Fibroblast of villous mesenchyme (primary cell): Measurements from ENCODE around the gene NDUFS2. TPM values are rescaled to one million over a fixed set of nuclear protein-coding genes. Genes with fewer than 3 reads are reported as not detected.

Experiments
- DNase-seq: peaks from one replicate; pipeline ENCODE4 v3.0.0-alpha.2; 2010; ENCODE audit warnings: low read depth
- H3K4me3 ChIP-seq: 2 replicates; pipeline ENCODE4 v1.5.1; 2011; ENCODE audit warnings: low read depth, mild to moderate bottlenecking, low read length
- CTCF ChIP-seq: IDR thresholded peaks from 2 replicates; pipeline ENCODE4 v1.5.1; 2012; ENCODE audit warnings: low read depth, mild to moderate bottlenecking, low read length; ENCODE audit not compliant: insufficient read depth
- total RNA-seq: library from RNA; depleted of rRNA; stranded (reverse); fragments of >200 nt; gene quantifications from 2 replicates; pipeline ENCODE4 v1.2.3, GENCODE V29; 2012

The NDUFS2 gene
- total RNA-seq, 1 donor: 105 TPM

DNA sequence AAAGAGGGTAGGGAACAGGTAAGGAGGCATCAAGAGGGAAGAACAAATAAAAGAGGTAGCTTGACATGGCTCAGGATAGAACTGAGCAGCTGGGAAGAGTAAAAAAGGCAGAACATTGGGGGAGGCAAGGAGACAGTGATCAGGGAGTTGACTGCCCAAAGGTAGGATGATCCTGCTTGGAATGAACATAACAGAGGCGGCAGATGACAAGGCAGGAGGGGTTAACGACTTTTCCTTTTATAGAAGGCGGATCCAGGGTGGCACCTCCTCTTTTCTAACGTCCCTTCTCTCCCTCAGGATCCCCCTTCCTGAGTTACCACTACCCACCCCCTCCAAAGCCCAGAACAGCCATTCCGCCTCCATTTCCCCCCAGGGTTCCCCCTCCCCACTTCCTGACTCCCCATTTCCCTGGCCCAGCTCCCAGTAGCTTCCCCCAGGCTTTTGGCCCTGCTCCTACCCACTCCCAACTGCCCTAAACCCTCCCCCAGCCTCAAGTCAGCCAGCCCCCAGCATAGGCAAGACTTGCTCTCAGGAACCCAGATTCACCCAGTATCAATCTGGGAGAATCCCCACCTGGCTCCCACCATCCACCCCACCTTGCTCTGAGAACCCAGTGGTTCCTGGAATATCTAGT, 2.5 kb upstream of the NDUFS2 start:
- no peak overlapping the region for H3K4me3 ChIP-seq
- DNase-seq: no peak
- no peak for TF ChIP-seq CTCF

- H3K4me3 ChIP-seq: no peak overlapping the region
- DNase-seq: no peak
- TF ChIP-seq CTCF: no peak
Observed at GRCh38 chr1:161200421-161200991, 1.7 kb upstream of the NDUFS2 start.

DNA sequence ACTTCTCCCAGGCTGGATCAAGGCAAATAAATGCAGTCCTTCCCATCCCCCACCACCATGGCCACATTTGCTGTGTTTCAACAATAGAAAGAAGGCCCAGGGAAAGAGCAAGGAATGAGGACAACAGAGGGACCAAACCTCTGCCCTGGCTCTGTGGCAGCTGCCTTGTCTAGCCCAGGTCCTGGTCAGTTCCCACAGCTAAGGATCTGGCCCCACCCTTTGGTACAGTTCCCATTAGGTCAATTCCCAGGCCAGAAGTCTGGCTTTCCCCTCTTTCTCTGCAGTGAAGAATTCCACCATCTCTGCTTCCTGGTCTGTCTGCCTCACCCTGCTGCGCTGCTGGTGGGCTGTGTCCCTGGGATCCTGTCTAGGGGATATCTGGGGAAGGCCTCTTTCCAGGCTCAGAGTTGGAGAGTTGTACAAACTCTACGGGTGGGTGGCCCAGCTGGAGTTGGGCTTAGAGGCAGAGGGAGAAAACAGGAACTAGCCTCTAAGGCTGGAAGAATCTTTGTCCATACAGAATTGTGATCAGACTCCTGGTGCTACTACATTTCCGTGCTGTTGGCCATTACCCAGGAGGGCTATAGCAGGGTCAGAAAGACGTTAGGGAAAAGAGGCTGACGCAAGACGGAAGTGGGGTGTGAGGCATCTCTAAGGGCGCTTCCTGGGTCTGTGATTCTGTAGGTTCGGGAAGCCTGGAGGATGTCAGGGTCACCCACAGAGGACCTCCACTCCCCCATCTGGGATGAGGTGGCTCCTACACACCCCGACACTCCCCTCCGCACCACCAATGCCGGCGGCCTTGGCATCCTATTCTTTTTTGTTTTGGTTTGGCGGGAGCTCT, 953 bp upstream of the NDUFS2 start:
- peak; percentile 91 for DNase-seq
- TF ChIP-seq CTCF: no peak

GRCh38 chr1:161206411-161207140, 4.4 kb downstream of the NDUFS2 start:
- TF ChIP-seq CTCF: no peak
- peak; percentile 94 for DNase-seq
- peak overlapping the region; percentile 19 for H3K4me3 ChIP-seq

More for the DNA sequence above, 953 bp upstream of the NDUFS2 start:
- peak overlapping the region; percentile 96 for H3K4me3 ChIP-seq

DNA sequence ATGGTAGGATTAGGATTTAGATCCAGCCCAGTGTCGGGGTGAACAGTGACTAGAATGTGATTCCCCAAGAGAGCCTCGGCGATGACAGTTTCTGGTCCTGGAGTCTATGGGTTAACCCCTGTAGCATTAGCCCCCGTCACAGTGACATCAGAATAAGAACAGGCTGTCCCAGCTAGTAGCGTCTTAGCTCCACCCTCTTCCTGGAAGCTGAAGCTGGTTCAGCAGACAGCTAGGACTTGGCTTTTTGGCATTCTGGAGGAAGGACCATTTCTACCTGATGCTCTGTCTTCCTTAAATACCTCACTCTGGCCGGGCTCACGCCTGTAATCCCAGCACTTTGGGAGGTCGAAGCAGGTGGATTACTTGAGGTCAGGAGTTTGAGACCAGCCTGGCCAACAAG, 5.0 kb downstream of the NDUFS2 start:
- H3K4me3 ChIP-seq: peak overlapping the region; percentile 19
- TF ChIP-seq CTCF: no peak
- DNase-seq: peak; percentile 98

- H3K4me3 ChIP-seq: no peak overlapping the region
- peak; percentile 96 for TF ChIP-seq CTCF
- DNase-seq: peak; percentile 81
Observed at GRCh38 chr1:161209790-161210409, 7.7 kb downstream of the NDUFS2 start.
